Mucosa of descending colon (tissue), 3 donors: ENCODE measurements around the gene CARHSP1. TPM values are rescaled to one million over a fixed set of nuclear protein-coding genes. Genes with fewer than 3 reads are reported as not detected.
"Not testable (repeated sequence)": the region's sequence is repeated elsewhere in the genome, so short reads cannot be mapped to it uniquely, and the experiment has no call there.

Experiments
- ATAC-seq: fragments of 200-7000 bp; cut with Tn5 transposase; one replicate; pipeline ENCODE4 v1.9.1; 2020; ENCODE audit warnings: mild to moderate bottlenecking, moderate library complexity
- DNase-seq, 3 donors: peaks; one replicate each; pipeline ENCODE4 v3.0.0-alpha.2; 2020
- H3K36me3 ChIP-seq: fragments of 200-600 bp; one replicate; pipeline ENCODE4 v1.8.0; 2021; ENCODE audit warnings: low read depth, mild to moderate bottlenecking
- H3K4me1 ChIP-seq: fragments of 200-600 bp; one replicate; pipeline ENCODE4 v1.8.0; 2021; ENCODE audit warnings: low read depth, mild to moderate bottlenecking
- H3K4me3 ChIP-seq: fragments of 200-600 bp; one replicate; pipeline ENCODE4 v1.8.0; 2021; ENCODE audit warnings: mild to moderate bottlenecking
- H3K9me3 ChIP-seq: fragments of 200-600 bp; one replicate; pipeline ENCODE4 v1.8.0; 2021; ENCODE audit warnings: mild to moderate bottlenecking
- intact Hi-C, 2 donors: fragments of 100-400 bp; cut with DNase I in 1 of 2; cut with micrococcal nuclease in 1 of 2; formaldehyde crosslinking; loops; one replicate each; pipeline versions ENCODE4 v1.11.0 to v1.11.1; 2022; cut with DNase I, micrococcal nuclease
- total RNA-seq, 3 donors: library from RNA; stranded (reverse); fragmentation: NEBNext Ultra II Directional in 2 of 3; extraction: Animal tissue kit (Norgen Biotek cat#: 25700) in 2 of 3; gene quantifications; one replicate each; pipeline versions ENCODE4 v1.2.1 to v1.2.4, GENCODE V29; 2021 to 2023
- TF ChIP-seq, protein P1 (sequence below): fragments of 200-600 bp; IDR thresholded peaks from one replicate; pipeline ENCODE4 v1.8.0; 2022; ENCODE audit warnings: antibody characterized with exemption, mild to moderate bottlenecking
- donor health status: DM: no; HTN: no; CAD: no; lungs with moderate emphysema.
- donor health status: DM: no; HTN: no; CAD: no.
- donor health status: DM: no; HTN: yes; CAD: no.

The CARHSP1 gene
- total RNA-seq, 3 donors from 2014 or later, result 42.7 to 69.4 (median 56.8) TPM

DNA sequence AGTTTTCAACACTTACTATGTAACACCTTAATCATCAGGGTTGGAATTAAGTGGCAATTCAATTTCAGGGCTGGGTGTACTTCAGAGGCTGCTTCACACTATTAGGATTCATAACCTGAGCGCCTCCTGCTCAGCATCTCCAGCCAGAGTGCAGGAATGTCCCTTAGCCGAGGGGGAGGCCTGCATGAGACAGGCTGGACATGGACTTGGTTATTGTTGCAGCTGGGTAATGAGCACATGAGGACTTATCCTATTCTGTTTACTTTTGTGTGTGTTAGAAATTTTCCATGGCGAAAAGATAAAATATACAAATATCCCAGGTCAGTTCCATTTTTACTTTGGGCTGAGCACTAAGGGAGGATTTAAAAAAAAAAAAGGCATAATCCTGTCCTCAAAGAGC, 60.8 kb downstream of the CARHSP1 start:
- Histone ChIP-seq H3K4me1 (no peaks in the 10 kb centered on the region), H3K9me3 (no peaks in the 10 kb centered on the region), H3K4me3 (no peak overlapping the region), H3K36me3 (peaks cover 16% of the 10 kb centered on the region)
- ATAC-seq (no peak), DNase-seq (no peak)
- TF ChIP-seq, protein P1, sequence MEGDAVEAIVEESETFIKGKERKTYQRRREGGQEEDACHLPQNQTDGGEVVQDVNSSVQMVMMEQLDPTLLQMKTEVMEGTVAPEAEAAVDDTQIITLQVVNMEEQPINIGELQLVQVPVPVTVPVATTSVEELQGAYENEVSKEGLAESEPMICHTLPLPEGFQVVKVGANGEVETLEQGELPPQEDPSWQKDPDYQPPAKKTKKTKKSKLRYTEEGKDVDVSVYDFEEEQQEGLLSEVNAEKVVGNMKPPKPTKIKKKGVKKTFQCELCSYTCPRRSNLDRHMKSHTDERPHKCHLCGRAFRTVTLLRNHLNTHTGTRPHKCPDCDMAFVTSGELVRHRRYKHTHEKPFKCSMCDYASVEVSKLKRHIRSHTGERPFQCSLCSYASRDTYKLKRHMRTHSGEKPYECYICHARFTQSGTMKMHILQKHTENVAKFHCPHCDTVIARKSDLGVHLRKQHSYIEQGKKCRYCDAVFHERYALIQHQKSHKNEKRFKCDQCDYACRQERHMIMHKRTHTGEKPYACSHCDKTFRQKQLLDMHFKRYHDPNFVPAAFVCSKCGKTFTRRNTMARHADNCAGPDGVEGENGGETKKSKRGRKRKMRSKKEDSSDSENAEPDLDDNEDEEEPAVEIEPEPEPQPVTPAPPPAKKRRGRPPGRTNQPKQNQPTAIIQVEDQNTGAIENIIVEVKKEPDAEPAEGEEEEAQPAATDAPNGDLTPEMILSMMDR, result no peak
- intact Hi-C loops, result no loop called here

DNA sequence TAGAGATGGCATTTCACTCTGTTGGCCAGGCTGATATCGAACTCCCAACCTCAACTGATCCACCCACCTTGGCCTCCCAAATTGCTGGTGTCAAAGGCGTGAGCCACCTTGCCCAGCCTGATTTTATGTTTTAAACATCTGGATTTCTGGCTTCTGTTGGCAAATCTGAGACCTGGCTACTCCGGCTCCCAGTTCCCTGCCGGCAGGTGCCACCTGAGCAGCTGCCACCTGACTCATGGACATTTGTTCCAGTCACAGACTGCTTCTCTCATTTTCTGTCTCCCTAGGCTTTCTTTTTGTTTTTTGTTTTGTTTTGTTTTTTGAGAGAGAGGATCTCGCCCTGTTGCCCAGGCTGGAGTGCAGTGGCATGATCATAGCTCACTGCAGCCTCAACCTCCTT, 61.6 kb downstream of the CARHSP1 start:
- DNase-seq, result no peak
- intact Hi-C loops, result no loop called here

DNA sequence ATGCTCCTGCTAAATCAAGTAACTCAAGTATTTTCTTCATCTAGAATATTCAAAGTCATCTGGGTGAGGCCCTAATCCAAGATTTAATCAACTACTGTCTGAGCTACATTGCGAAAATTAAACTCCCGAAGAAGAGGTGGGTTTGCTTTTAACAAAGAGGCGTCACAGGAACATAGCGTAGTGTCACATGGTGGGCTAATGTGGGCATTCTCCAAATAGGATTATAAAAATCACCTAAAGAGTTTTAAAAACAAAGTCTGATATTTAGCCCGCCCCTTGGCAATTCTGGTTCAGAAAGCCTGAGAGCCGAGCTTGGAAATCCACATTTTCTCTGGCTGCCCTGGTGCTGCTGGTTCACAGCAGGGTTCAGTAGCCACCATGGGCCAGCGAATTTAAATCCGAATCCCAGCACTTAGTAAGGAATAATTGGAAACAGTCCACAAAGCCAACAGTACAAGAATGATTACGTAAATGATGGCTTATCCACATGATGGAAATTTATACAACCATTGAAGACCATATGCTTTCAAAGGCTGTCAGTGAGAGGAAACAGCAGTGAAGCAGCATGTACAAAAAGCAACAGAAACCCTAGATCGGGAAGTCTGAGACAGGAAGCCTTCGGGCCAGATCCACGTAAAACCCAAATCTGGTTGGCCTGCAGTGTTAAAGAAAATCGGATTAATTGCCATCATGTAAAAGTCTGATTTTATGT, 62.4 kb downstream of the CARHSP1 start:
- no peak for ATAC-seq
- Histone ChIP-seq H3K4me3 (no peak overlapping the region), H3K4me1 (peaks cover under 1% of the 10 kb centered on the region), H3K9me3 (no peaks in the 10 kb centered on the region), H3K36me3 (peaks cover 13% of the 10 kb centered on the region)
- TF ChIP-seq, protein P1, result no peak
- no peak for DNase-seq
- intact Hi-C loops, result no loop called here

More for the DNA sequence above, 61.6 kb downstream of the CARHSP1 start:
- H3K9me3 ChIP-seq, result no peaks in the 10 kb centered on the region
- H3K4me3 ChIP-seq, result no peak overlapping the region
- no peak for ATAC-seq
- TF ChIP-seq, protein P1, result no peak
- no peaks in the 10 kb centered on the region for H3K4me1 ChIP-seq
- H3K36me3 ChIP-seq, result peaks cover 13% of the 10 kb centered on the region

DNA sequence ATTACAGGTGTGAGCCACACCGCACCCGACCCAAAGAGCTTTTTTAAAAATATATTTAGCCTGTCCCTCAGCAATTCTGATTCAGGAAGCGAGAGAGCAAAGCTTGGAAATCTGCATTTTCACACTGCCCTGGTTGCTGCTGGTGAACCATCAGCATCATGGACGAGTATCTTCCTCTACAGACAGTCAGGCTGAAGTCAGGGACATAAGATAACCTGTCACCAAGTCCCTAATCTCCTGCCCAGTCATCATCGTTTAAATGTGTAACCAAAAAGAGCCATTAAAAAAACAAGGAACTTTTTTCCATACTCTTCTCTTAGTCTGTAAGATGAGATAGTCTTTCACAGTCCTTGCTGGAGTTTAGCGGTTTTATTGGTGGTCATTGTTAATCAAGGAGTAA, 64.5 kb downstream of the CARHSP1 start:
- peaks cover 13% of the 10 kb centered on the region for H3K36me3 ChIP-seq
- TF ChIP-seq, protein P1, result no peak
- no peak for DNase-seq

DNA sequence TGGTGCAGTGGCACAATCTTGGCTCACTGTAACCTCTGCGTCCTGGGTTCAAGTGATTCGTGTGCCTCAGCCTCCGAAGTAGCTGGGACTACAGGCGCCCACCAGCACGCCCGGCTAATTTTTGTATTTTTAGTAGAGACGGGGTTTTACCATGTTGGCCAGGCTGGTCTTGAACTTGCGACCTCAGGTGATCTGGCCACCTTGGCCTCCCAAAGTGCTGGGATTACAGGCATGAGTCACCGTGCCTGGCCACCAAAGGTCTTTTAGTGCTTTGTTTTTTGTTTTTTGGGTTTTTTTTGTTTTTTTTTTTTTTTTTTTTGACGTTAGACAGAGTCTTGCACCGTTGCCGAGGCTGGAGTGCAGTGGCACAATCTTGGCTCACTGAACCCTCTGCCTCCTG, 65.1 kb downstream of the CARHSP1 start:
- H3K4me3 ChIP-seq, intact Hi-C loops, ATAC-seq, DNase-seq, H3K9me3 ChIP-seq: not testable (repeated sequence)
- Histone ChIP-seq H3K4me1 (peaks cover 22% of the 10 kb centered on the region), H3K36me3 (peaks cover 13% of the 10 kb centered on the region)

More for the DNA sequence above, 64.5 kb downstream of the CARHSP1 start:
- Histone ChIP-seq H3K4me1 (peaks cover 18% of the 10 kb centered on the region), H3K9me3 (no peaks in the 10 kb centered on the region), H3K4me3 (no peak overlapping the region)
- ATAC-seq, result no peak
- intact Hi-C loops, result no loop called here

Other genes with a start within 250 kb of the CARHSP1 start
- gene METTL22, start 247.3 kb downstream of the CARHSP1 start, total RNA-seq, result 10 to 100 TPM; 24.1 to 41.0 (median 30.8) TPM
- gene ABAT, start 194.4 kb downstream of the CARHSP1 start, total RNA-seq, result 10 to 100 TPM; 12.1 to 25.5 (median 16.5) TPM
- 10 to 100 TPM; 12.2 to 13.9 (median 13.2) TPM for gene TMEM186, start 71.4 kb downstream of the CARHSP1 start, total RNA-seq
- gene PMM2, start 71.2 kb downstream of the CARHSP1 start, total RNA-seq, result 10 to 100 TPM; 46.4 to 77.9 (median 74.9) TPM
- gene LITAFD, start 13.3 kb upstream of the CARHSP1 start, total RNA-seq, result not detected
- gene USP7, start 94.9 kb upstream of the CARHSP1 start, total RNA-seq, result 100 to 1,000 TPM; 125 to 144 (median 130) TPM
- gene HAPSTR1, start 222.6 kb upstream of the CARHSP1 start, total RNA-seq, result 10 to 100 TPM; 55.8 to 69.8 (median 56.0) TPM